ENCODE measurements around the gene ACVRL1.

The ACVRL1 gene

DNA sequence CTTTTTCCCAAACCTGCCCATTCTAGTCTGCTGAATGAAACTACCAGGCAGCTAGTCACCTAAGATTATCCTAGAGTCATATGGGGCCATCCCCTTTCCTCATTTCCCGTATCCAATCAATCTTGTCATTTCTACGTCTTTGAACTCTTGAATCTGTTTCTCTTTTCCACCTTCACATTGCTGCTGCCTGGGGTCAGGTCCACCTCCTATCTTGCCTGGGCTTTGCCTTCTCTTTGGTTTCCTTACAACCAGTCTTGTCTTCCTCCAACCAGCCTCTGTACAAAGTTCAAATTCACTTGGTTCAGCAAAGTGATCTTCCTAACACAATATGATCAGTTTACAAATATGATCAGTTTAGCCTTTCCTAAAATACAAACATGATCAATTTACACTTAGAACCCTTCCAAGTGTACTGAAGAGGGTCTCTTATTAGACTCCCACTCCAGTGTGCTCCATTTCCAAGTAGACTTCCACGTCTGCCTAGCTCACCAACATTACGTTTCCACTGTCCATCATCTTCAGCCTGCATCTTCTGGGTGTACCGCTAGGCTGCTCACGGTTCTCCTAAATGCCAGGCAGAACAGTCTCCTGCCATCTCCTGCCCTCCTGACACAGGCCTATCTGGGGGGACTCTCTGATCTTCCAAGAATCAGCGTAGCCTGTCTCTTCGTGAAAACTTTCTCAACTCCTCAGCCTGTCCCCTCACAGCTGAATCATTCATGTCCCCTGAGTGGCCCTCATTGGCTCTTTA is 40.1 kb downstream of the ACVRL1 start:
- H4K20me1 ChIP-seq (ENCODE audit: insufficient read depth, low read length): no peaks in the 10 kb centered on the region
- peaks cover 58% of the 10 kb centered on the region for H3K27me3 ChIP-seq (replicated peaks; ENCODE audit: insufficient read depth, low read length)
- H3K36me3 ChIP-seq (replicated peaks; ENCODE audit: insufficient read depth, low read length): no peaks in the 10 kb centered on the region
- H3K4me3 ChIP-seq (ENCODE audit: low read length): no peak overlapping the region
- H3K9ac ChIP-seq (ENCODE audit: low read length): no peak overlapping the region
- no peaks in the 10 kb centered on the region for H3F3A ChIP-seq (ENCODE audit: insufficient read depth, low read length)
- H3K4me2 ChIP-seq (ENCODE audit: low read depth, low read length): no peak overlapping the region
- DNase-seq: no peak
- H3K4me1 ChIP-seq (ENCODE audit: low read length): no peaks in the 10 kb centered on the region
- TF ChIP-seq EZH2phosphoT487 (IDR thresholded peaks at IDR 0.05; ENCODE audit: low read length) (no peak), EZH2 (optimal IDR thresholded peaks at IDR 0.05; ENCODE audit: low read depth, low read length) (no peak), CTCF (IDR thresholded peaks at IDR 0.05; ENCODE audit: low read length) (no peak)
- H2AFZ ChIP-seq (ENCODE audit: low read length): no peak overlapping the region
- H3K9me2 ChIP-seq (replicated peaks; ENCODE audit: insufficient read depth, low read length): no peaks in the 10 kb centered on the region
- H3K79me2 ChIP-seq (ENCODE audit: low read length): no peaks in the 10 kb centered on the region
- no peaks in the 10 kb centered on the region for H3K9me3 ChIP-seq (replicated peaks; ENCODE audit: insufficient read depth, low read length)
- no peak overlapping the region for H3K27ac ChIP-seq (ENCODE audit: low read length)

DNA sequence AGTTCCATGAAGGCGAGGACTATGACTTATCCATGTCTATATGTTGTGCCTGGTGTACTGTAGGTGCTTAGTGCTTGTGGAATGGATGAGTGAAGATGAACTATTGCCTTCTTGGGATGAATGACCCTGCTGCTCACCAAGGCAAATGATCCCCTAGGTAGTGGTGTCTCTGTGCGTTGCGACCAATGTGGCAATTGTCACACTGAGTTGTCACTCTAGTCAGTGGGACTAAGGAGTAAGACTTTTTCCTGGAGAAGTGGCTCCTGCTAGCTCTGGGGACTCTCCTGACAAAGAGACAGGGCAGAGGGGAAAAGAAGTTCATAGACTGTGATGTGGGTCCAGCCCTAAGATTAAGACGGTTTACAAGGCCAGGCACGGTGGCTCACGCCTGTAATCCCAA is 40.8 kb downstream of the ACVRL1 start:
- TF ChIP-seq CTCF (IDR thresholded peaks at IDR 0.05; ENCODE audit: low read length) (no peak), EZH2phosphoT487 (IDR thresholded peaks at IDR 0.05; ENCODE audit: low read length) (no peak)
- H3K9me2 ChIP-seq (replicated peaks; ENCODE audit: insufficient read depth, low read length): no peaks in the 10 kb centered on the region
- no peak overlapping the region for H3K4me3 ChIP-seq (ENCODE audit: low read length)
- H3K4me1 ChIP-seq (ENCODE audit: low read length): no peaks in the 10 kb centered on the region
- H2AFZ ChIP-seq (ENCODE audit: low read length): no peak overlapping the region
- no peaks in the 10 kb centered on the region for H3K79me2 ChIP-seq (ENCODE audit: low read length)
- no peaks in the 10 kb centered on the region for H3F3A ChIP-seq (ENCODE audit: insufficient read depth, low read length)
- no peaks in the 10 kb centered on the region for H3K9me3 ChIP-seq (replicated peaks; ENCODE audit: insufficient read depth, low read length)
- no peaks in the 10 kb centered on the region for H4K20me1 ChIP-seq (ENCODE audit: insufficient read depth, low read length)
- H3K4me2 ChIP-seq (ENCODE audit: low read depth, low read length): no peak overlapping the region
- H3K27ac ChIP-seq (ENCODE audit: low read length): no peak overlapping the region
- H3K27me3 ChIP-seq (replicated peaks; ENCODE audit: insufficient read depth, low read length): peaks cover 58% of the 10 kb centered on the region
- H3K36me3 ChIP-seq (replicated peaks; ENCODE audit: insufficient read depth, low read length): no peaks in the 10 kb centered on the region
- no peak for DNase-seq
- H3K9ac ChIP-seq (ENCODE audit: low read length): no peak overlapping the region

DNA sequence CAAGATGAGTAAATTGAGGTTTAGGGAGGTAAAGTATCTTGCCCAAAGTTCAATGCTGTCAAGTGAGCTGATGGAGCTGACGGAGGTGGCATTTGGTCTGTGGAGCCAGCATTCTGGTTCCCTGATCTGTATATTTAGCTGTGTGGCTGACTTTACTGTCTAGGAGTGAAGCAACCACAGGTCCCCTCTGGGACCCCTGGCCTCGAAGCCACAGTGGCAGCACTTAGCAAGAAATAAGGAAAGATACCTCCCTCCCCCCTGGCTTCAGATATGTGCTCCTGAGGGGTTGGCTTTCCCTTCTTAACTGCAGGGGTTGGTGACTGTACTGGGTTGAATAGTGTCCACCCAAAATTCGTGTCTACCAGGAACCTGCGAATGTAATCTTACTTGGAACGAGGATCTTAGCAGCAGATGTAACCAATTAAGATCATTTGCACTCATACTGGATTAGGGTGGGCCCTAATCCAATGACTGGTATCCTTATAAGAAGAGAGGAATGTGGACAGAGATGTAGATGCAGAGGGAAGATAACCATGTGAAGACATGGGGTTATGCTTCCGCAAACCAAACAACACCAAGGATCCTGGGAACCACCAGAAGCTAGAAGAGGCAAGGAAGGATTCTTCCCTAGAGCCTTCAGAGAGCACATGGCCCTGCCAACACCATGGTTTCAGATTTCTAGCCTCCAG is 42.2 kb downstream of the ACVRL1 start:
- no peak overlapping the region for H3K9ac ChIP-seq (ENCODE audit: low read length)
- H2AFZ ChIP-seq (ENCODE audit: low read length): no peak overlapping the region
- no peak overlapping the region for H3K27ac ChIP-seq (ENCODE audit: low read length)
- TF ChIP-seq EZH2 (optimal IDR thresholded peaks at IDR 0.05; ENCODE audit: low read depth, low read length) (no peak), CTCF (IDR thresholded peaks at IDR 0.05; ENCODE audit: low read length) (no peak)
- H3K4me1 ChIP-seq (ENCODE audit: low read length): no peaks in the 10 kb centered on the region
- H3K4me2 ChIP-seq (ENCODE audit: low read depth, low read length): no peak overlapping the region
- H3K9me2 ChIP-seq (replicated peaks; ENCODE audit: insufficient read depth, low read length): no peaks in the 10 kb centered on the region
- H3K36me3 ChIP-seq (replicated peaks; ENCODE audit: insufficient read depth, low read length): no peaks in the 10 kb centered on the region
- H3K27me3 ChIP-seq (replicated peaks; ENCODE audit: insufficient read depth, low read length): peaks cover 52% of the 10 kb centered on the region
- H3F3A ChIP-seq (ENCODE audit: insufficient read depth, low read length): no peaks in the 10 kb centered on the region
- no peak overlapping the region for H3K4me3 ChIP-seq (ENCODE audit: low read length)
- H4K20me1 ChIP-seq (ENCODE audit: insufficient read depth, low read length): no peaks in the 10 kb centered on the region
- H3K9me3 ChIP-seq (replicated peaks; ENCODE audit: insufficient read depth, low read length): no peaks in the 10 kb centered on the region
- no peak for DNase-seq
- no peaks in the 10 kb centered on the region for H3K79me2 ChIP-seq (ENCODE audit: low read length)
